Body of pancreas (tissue), 4 donors: ENCODE data around the gene DENND11.

Experiments used
- POLR2A ChIP-seq, 3 donors: fragments of 450-650 bp; IDR thresholded peaks; one replicate each; pipeline ENCODE4 v1.6.1; 2016; ENCODE audit warnings: antibody characterized with exemption in 3 of 3, mild to moderate bottlenecking in 2 of 3
- TF ChIP-seq, protein P1 (sequence below), 7 experiments: fragments of 450-650 bp in 4 of 7; fragments of 200-600 bp in 3 of 7; sonication (generic) in 3 of 7; IDR thresholded peaks; one replicate each; pipeline ENCODE4 v1.5.1; 2016 to 2019; ENCODE audit warnings: antibody characterized with exemption in 7 of 7

- TF ChIP-seq, protein P1, sequence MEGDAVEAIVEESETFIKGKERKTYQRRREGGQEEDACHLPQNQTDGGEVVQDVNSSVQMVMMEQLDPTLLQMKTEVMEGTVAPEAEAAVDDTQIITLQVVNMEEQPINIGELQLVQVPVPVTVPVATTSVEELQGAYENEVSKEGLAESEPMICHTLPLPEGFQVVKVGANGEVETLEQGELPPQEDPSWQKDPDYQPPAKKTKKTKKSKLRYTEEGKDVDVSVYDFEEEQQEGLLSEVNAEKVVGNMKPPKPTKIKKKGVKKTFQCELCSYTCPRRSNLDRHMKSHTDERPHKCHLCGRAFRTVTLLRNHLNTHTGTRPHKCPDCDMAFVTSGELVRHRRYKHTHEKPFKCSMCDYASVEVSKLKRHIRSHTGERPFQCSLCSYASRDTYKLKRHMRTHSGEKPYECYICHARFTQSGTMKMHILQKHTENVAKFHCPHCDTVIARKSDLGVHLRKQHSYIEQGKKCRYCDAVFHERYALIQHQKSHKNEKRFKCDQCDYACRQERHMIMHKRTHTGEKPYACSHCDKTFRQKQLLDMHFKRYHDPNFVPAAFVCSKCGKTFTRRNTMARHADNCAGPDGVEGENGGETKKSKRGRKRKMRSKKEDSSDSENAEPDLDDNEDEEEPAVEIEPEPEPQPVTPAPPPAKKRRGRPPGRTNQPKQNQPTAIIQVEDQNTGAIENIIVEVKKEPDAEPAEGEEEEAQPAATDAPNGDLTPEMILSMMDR (IDR thresholded peaks at IDR 0.05) = no peak
- no peak for TF ChIP-seq POLR2A (IDR thresholded peaks at IDR 0.05)
Observed at GRCh38 chr7:141748396-141748795, 46.4 kb upstream of the DENND11 start.
